Measurements from ENCODE around the gene HDAC11. TPM values are rescaled to one million over a fixed set of nuclear protein-coding genes. Genes with fewer than 3 reads are reported as not detected.

HDAC11 gene
- total RNA-seq, 2 experiments from 2014 or later, result 1.8 to 2.0 TPM

GRCh38 chr3:13480340-13481318, 523 bp downstream of the HDAC11 start:
- peaks cover 25% of the 10 kb centered on the region for H3K4me1 Mint-ChIP-seq (ENCODE audit: low read depth)
- peak; percentile 24 for ATAC-seq
- no peak overlapping the region for H3K27ac Mint-ChIP-seq
- no peaks in the 10 kb centered on the region for H3K27me3 Mint-ChIP-seq
- no peaks in the 10 kb centered on the region for H3K36me3 Mint-ChIP-seq (ENCODE audit: low read depth)
- peak overlapping the region; percentile 90 for H3K4me3 Mint-ChIP-seq
- ChIA-PET POLR2A (interaction anchor here (0.8 to 2.0 kb wide), 7 partner anchors 10 to 134 kb away, joined by 3 to 7 read pairs (median 4); partner anchors contain the start of gene NUP210), CTCF (interaction anchor here (1.0 to 9.5 kb wide), 11 partner anchors 9 to 404 kb away, joined by 3 to 63 read pairs (median 6); no protein-coding TSS in a partner anchor)
- no peaks in the 10 kb centered on the region for H3K9me3 Mint-ChIP-seq
- DNase-seq, result peak; percentile 63
- TF ChIP-seq, protein P1, sequence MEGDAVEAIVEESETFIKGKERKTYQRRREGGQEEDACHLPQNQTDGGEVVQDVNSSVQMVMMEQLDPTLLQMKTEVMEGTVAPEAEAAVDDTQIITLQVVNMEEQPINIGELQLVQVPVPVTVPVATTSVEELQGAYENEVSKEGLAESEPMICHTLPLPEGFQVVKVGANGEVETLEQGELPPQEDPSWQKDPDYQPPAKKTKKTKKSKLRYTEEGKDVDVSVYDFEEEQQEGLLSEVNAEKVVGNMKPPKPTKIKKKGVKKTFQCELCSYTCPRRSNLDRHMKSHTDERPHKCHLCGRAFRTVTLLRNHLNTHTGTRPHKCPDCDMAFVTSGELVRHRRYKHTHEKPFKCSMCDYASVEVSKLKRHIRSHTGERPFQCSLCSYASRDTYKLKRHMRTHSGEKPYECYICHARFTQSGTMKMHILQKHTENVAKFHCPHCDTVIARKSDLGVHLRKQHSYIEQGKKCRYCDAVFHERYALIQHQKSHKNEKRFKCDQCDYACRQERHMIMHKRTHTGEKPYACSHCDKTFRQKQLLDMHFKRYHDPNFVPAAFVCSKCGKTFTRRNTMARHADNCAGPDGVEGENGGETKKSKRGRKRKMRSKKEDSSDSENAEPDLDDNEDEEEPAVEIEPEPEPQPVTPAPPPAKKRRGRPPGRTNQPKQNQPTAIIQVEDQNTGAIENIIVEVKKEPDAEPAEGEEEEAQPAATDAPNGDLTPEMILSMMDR (IDR thresholded peaks at IDR 0.05), result no peak
- intact Hi-C loops (cut with micrococcal nuclease), result loop anchor here (10.0 kb wide), 1 partner anchor 404 kb away; the partner anchor contains the start of gene WNT7A

DNA sequence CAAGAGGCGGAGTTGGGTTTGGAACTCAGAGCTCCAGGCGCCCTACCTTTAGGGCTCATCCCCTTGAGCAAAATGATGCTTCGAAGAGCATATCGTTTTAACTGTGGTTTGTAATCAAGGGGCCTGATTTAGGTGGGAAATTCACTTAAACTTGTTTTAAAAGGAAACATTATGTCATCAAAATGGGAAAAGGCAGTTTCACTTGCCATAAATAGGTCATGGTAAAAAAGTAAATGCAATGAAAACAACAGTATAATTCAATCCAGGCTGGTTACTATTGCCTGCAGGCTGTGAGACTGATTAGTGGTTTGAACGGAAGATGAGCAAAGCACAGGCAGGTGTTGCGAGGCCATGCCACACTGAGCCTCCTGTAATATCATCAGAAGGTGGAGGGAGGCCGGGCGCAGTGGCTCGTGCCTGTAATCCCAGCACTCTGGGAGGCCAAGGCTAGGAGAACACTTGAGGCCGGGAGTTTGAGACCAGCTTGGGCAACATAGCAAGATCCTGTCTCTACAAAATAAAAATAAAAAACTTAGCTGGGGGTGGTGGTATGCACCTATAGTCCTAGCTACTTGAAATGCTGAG, 2.1 kb downstream of the HDAC11 start:
- H3K9me3 Mint-ChIP-seq, result no peaks in the 10 kb centered on the region
- H3K4me1 Mint-ChIP-seq (ENCODE audit: low read depth), result peaks cover 25% of the 10 kb centered on the region
- H3K27me3 Mint-ChIP-seq, result no peaks in the 10 kb centered on the region
- ATAC-seq (no peak), DNase-seq (no peak)
- H3K36me3 Mint-ChIP-seq (ENCODE audit: low read depth), result no peaks in the 10 kb centered on the region
- intact Hi-C loops (cut with micrococcal nuclease), result loop anchor here (10.0 kb wide), 1 partner anchor 403 kb away; the partner anchor contains the start of gene WNT7A
- ChIA-PET POLR2A (no interaction called here), CTCF (interaction anchor here (0.9 to 9.5 kb wide), 10 partner anchors 12 to 398 kb away, joined by 3 to 63 read pairs (median 3); partner anchors contain the start of gene WNT7A)
- no peak overlapping the region for H3K4me3 Mint-ChIP-seq
- TF ChIP-seq, protein P1 (IDR thresholded peaks at IDR 0.05), result no peak
- no peak overlapping the region for H3K27ac Mint-ChIP-seq

DNA sequence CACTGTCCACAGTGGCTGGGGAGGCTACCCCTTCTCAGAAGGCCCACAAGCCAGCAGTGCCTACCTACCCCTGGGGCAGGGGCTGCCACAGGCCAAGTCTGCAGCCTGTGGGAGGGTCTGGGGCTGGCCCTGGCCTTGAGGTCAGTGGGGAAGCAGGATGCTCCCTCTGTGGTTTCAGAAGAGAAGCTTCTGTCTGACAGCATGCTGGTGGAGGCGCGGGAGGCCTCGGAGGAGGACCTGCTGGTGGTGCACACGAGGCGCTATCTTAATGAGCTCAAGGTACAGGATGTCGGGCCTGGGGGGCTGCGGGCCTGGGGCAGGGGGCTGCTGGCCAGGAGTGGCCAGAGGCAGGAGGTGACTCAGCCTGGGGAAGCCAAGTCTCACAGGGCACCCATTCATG, 3.2 kb downstream of the HDAC11 start:
- ChIA-PET CTCF (interaction anchor here (1.5 to 9.5 kb wide), 3 partner anchors 13 to 167 kb away, joined by 5 to 63 read pairs (median 9); no protein-coding TSS in a partner anchor), POLR2A (no interaction called here)
- H3K4me1 Mint-ChIP-seq (ENCODE audit: low read depth), result peaks cover 23% of the 10 kb centered on the region
- intact Hi-C loops (cut with micrococcal nuclease), result loop anchor here (10.0 kb wide), 1 partner anchor 402 kb away; the partner anchor contains the start of gene WNT7A
- TF ChIP-seq, protein P1 (IDR thresholded peaks at IDR 0.05), result no peak
- H3K4me3 Mint-ChIP-seq, result no peak overlapping the region
- no peak for ATAC-seq
- no peaks in the 10 kb centered on the region for H3K36me3 Mint-ChIP-seq (ENCODE audit: low read depth)
- no peaks in the 10 kb centered on the region for H3K9me3 Mint-ChIP-seq
- H3K27ac Mint-ChIP-seq, result no peak overlapping the region
- DNase-seq, result no peak
- H3K27me3 Mint-ChIP-seq, result no peaks in the 10 kb centered on the region

DNA sequence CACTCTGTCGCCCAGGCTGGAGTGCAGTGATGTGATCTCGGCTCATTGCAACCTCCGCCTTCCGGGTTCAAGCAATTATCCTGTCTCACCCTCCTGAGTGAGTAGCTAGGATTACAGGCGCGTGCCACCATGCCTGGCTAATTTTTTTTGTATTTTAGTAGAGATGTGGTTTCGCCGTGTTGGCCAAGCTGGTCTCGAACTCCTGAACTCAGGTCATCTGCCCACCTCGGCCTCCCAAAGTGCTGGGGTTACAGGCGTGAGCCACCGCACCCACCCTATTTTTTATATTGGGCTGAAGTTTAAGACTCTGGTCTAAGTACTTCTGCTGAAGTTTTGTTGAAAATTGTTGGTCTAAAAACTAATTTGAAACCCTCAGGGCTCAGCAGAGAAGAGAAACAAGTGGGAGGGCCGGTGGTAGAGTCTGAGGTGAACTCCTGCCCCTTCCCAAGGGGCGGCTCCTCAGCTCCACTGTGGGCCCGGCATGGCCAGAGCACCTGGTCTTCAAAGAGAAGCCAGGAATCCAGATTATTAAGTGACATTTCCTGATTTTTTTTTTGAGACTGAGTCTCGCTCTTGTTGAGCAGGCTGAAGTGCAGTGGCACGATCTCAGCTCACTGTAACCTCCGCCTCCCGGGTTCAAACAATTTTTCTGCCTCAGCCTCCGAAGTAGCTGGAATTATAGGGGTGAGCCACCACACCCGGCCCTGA, 4.0 kb downstream of the HDAC11 start:
- no peak overlapping the region for H3K4me3 Mint-ChIP-seq
- peak overlapping the region; percentile 26 for H3K27ac Mint-ChIP-seq
- intact Hi-C loops (cut with micrococcal nuclease), result loop anchor here (10.0 kb wide), 1 partner anchor 401 kb away; the partner anchor contains the start of gene WNT7A
- no peak for ATAC-seq
- H3K36me3 Mint-ChIP-seq (ENCODE audit: low read depth), result no peaks in the 10 kb centered on the region
- DNase-seq, result no peak
- TF ChIP-seq, protein P1 (IDR thresholded peaks at IDR 0.05), result no peak
- ChIA-PET POLR2A (no interaction called here), CTCF (interaction anchor here (0.7 to 4.4 kb wide), 8 partner anchors 11 to 392 kb away, joined by 3 to 23 read pairs (median 3); no protein-coding TSS in a partner anchor)
- peaks cover 1% of the 10 kb centered on the region for H3K9me3 Mint-ChIP-seq
- peaks cover 19% of the 10 kb centered on the region for H3K4me1 Mint-ChIP-seq (ENCODE audit: low read depth)
- no peaks in the 10 kb centered on the region for H3K27me3 Mint-ChIP-seq

All from activated CD8-positive, alpha-beta T cell treated with anti-CD3 and anti-CD28 coated beads for 36 hours (primary cell).